WTC11 (cell line): Measurements from ENCODE around the gene TMPRSS6.

Experiments
- AFF4 ChIP-seq: sonication (generic); formaldehyde crosslinking; IDR thresholded peaks from 2 replicates; pipeline ENCODE4 v1.8.1; 2023; ENCODE audit warnings: mild to moderate bottlenecking, missing genetic modification reagents, borderline replicate concordance
- ATF2 ChIP-seq: sonication (generic); formaldehyde crosslinking; IDR thresholded peaks from 2 replicates; pipeline ENCODE4 v1.8.1; 2022; ENCODE audit warnings: low read depth, missing genetic modification reagents, borderline replicate concordance
- ATF3 ChIP-seq: sonication (generic); formaldehyde crosslinking; conservative IDR thresholded peaks from 2 replicates; pipeline ENCODE4 v1.8.1; 2022; ENCODE audit warnings: mild to moderate bottlenecking, missing genetic modification reagents
- CREB1 ChIP-seq: sonication (generic); formaldehyde crosslinking; IDR thresholded peaks from 2 replicates; pipeline ENCODE4 v1.8.0; 2023; ENCODE audit warnings: mild to moderate bottlenecking, missing genetic modification reagents
- CTCF ChIP-seq: fragments of 200-600 bp; IDR thresholded peaks from 2 replicates; pipeline ENCODE4 v1.8.0; 2022; ENCODE audit warnings: antibody characterized with exemption
- E2F5 ChIP-seq: sonication (generic); formaldehyde crosslinking; IDR thresholded peaks from 2 replicates; pipeline ENCODE4 v1.8.1; 2022; ENCODE audit warnings: mild to moderate bottlenecking, moderate library complexity, missing genetic modification reagents
- ELF4 ChIP-seq: sonication (generic); formaldehyde crosslinking; IDR thresholded peaks from 2 replicates; pipeline ENCODE4 v1.8.1; 2022; ENCODE audit warnings: low read depth, mild to moderate bottlenecking, moderate library complexity, missing genetic modification reagents
- FOXJ3 ChIP-seq: sonication (generic); formaldehyde crosslinking; IDR thresholded peaks from 2 replicates; pipeline ENCODE4 v1.9.0; 2021; ENCODE audit warnings: missing genetic modification reagents, mild to moderate bottlenecking, borderline replicate concordance
- GRHL2 ChIP-seq: fragments of 250-450 bp; sonication (Bioruptor Pico); IDR thresholded peaks from 2 replicates; pipeline ENCODE4 v1.8.0; 2022; ENCODE audit warnings: mild to moderate bottlenecking, moderate library complexity; ENCODE audit not compliant: insufficient replicate concordance, severe bottlenecking
- NFE2L1 ChIP-seq: sonication (generic); formaldehyde crosslinking; IDR thresholded peaks from 2 replicates; pipeline ENCODE4 v1.8.1; 2023; ENCODE audit warnings: missing genetic modification reagents
- ZNF423 ChIP-seq: fragments of 250-450 bp; sonication (Bioruptor Pico); IDR thresholded peaks from 2 replicates; pipeline ENCODE4 v2.1.2; 2022; ENCODE audit warnings: mild to moderate bottlenecking, moderate library complexity
- TF ChIP-seq, protein P1 (sequence below): sonication (generic); formaldehyde crosslinking; IDR thresholded peaks from 2 replicates; pipeline ENCODE4 v1.8.0; 2022; ENCODE audit warnings: mild to moderate bottlenecking, missing genetic modification reagents
- TF ChIP-seq, protein P2 (sequence below): sonication (generic); formaldehyde crosslinking; IDR thresholded peaks from 2 replicates; pipeline ENCODE4 v1.8.1; 2023; ENCODE audit warnings: mild to moderate bottlenecking, moderate library complexity, missing genetic modification reagents

DNA sequence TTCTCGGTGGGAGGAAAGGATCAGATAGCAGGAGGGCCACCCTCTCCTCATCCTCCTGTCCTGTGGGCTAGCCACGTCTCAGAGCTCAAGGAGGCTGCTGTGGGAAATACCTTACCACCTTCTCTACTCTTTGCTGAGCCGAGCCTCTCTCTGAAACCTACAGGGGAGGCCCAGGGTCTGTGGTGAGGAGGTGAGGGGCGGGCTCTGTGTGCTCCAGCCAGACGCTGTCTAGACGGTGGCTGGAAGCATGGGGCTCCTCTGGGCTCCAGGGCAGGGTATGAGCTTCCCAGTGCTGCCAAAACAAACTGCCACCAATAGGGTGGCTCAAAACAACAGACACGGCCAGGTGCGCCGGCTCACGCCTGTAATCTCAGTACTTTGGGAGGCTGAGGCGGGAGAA is 5.5 kb upstream of the TMPRSS6 start:
- no peak for TF ChIP-seq NFE2L1 (CRISPR knock-in tag)
- TF ChIP-seq CREB1, result no peak
- no peak for TF ChIP-seq E2F5
- no peak for TF ChIP-seq CTCF
- no peak for TF ChIP-seq ATF2 (CRISPR knock-in tag)
- no peak for TF ChIP-seq ATF3 (CRISPR knock-in tag)
- TF ChIP-seq GRHL2 (CRISPR knock-in tag), result no peak
- TF ChIP-seq, protein P1, sequence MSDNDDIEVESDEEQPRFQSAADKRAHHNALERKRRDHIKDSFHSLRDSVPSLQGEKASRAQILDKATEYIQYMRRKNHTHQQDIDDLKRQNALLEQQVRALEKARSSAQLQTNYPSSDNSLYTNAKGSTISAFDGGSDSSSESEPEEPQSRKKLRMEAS (CRISPR knock-in tag), result no peak
- TF ChIP-seq ZNF423 (CRISPR knock-in tag), result no peak
- TF ChIP-seq AFF4 (CRISPR knock-in tag), result no peak
- TF ChIP-seq ELF4, result no peak
- TF ChIP-seq FOXJ3, result no peak
- TF ChIP-seq, protein P2, sequence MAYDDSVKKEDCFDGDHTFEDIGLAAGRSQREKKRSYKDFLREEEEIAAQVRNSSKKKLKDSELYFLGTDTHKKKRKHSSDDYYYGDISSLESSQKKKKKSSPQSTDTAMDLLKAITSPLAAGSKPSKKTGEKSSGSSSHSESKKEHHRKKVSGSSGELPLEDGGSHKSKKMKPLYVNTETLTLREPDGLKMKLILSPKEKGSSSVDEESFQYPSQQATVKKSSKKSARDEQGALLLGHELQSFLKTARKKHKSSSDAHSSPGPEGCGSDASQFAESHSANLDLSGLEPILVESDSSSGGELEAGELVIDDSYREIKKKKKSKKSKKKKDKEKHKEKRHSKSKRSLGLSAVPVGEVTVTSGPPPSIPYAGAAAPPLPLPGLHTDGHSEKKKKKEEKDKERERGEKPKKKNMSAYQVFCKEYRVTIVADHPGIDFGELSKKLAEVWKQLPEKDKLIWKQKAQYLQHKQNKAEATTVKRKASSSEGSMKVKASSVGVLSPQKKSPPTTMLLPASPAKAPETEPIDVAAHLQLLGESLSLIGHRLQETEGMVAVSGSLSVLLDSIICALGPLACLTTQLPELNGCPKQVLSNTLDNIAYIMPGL (CRISPR knock-in tag), result no peak
